Spleen (tissue), 7 donors: ENCODE measurements around the gene ZFP3.
"Not testable (repeated sequence)": the region's sequence is repeated elsewhere in the genome, so short reads cannot be mapped to it uniquely, and the experiment has no call there.

Source experiments
- POLR2A ChIP-seq, 3 donors: fragments of 450-650 bp; IDR thresholded peaks; one replicate each; pipeline ENCODE4 v1.5.1; 2017; ENCODE audit warnings: antibody characterized with exemption in 3 of 3, mild to moderate bottlenecking in 1 of 3
- POLR2AphosphoS5 ChIP-seq, 3 donors: sonication (generic); formaldehyde crosslinking; IDR thresholded peaks; one replicate each; pipeline ENCODE4 v1.5.1; 2017; ENCODE audit warnings: antibody characterized with exemption in 3 of 3
- TF ChIP-seq, protein P1 (sequence below), 11 experiments: fragments of 200-600 bp in 7 of 11; fragments of 450-650 bp in 4 of 11; sonication (generic) in 4 of 11; IDR thresholded peaks in 8 of 11; conservative IDR thresholded peaks in 3 of 11; 1 replicate in 7 of 11; 2 replicates in 4 of 11; pipeline versions ENCODE4 v1.4.0 to v1.8.0; 2016 to 2021; ENCODE audit warnings: antibody characterized with exemption in 11 of 11, inconsistent platforms in 4 of 11, mild to moderate bottlenecking in 1 of 11
- donor health status: DM: no; HTN: no; CAD: no; lungs with moderate emphysema.
- donor health status: DM: no; HTN: no; CAD: no.
- donor health status: DM: no; HTN: no; CAD: no.

GRCh38 chr17:5128387-5128786 is 50.1 kb downstream of the ZFP3 start:
- TF ChIP-seq, protein P1, sequence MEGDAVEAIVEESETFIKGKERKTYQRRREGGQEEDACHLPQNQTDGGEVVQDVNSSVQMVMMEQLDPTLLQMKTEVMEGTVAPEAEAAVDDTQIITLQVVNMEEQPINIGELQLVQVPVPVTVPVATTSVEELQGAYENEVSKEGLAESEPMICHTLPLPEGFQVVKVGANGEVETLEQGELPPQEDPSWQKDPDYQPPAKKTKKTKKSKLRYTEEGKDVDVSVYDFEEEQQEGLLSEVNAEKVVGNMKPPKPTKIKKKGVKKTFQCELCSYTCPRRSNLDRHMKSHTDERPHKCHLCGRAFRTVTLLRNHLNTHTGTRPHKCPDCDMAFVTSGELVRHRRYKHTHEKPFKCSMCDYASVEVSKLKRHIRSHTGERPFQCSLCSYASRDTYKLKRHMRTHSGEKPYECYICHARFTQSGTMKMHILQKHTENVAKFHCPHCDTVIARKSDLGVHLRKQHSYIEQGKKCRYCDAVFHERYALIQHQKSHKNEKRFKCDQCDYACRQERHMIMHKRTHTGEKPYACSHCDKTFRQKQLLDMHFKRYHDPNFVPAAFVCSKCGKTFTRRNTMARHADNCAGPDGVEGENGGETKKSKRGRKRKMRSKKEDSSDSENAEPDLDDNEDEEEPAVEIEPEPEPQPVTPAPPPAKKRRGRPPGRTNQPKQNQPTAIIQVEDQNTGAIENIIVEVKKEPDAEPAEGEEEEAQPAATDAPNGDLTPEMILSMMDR (IDR thresholded peaks at IDR 0.05 in 8 of 11, conservative IDR thresholded peaks at IDR 0.05 in 3 of 11) = not testable (repeated sequence)
- not testable (repeated sequence) for TF ChIP-seq POLR2A, POLR2AphosphoS5 (IDR thresholded peaks at IDR 0.05)
